ENCODE results near the gene LMO1.

The LMO1 gene

GRCh38 chr11:8296038-8296649 lies 32.5 kb upstream of the LMO1 start:
- H3K9ac ChIP-seq (ENCODE audit: low read depth, low read length) = no peak overlapping the region
- H3K36me3 ChIP-seq (ENCODE audit: insufficient read depth, low read depth, low read length) = no peaks in the 10 kb centered on the region
- H3K27ac ChIP-seq (ENCODE audit: low read length) = no peak overlapping the region
- no peak overlapping the region for H3K4me3 ChIP-seq (ENCODE audit: low read length)
- H3K9me3 ChIP-seq (ENCODE audit: insufficient read depth, low read depth, low read length) = no peaks in the 10 kb centered on the region
- no peaks in the 10 kb centered on the region for H3K4me1 ChIP-seq (ENCODE audit: insufficient read depth, low read length)
- H3K27me3 ChIP-seq (ENCODE audit: insufficient read depth, low read length) = no peaks in the 10 kb centered on the region; the same call in 1 of the 2 replicates

GRCh38 chr11:8294251-8294935 lies 30.7 kb upstream of the LMO1 start:
- Histone ChIP-seq H3K27me3 (ENCODE audit: insufficient read depth, low read length) (no peaks in the 10 kb centered on the region; the same call in 1 of the 2 replicates), H3K4me1 (ENCODE audit: insufficient read depth, low read length) (peaks cover 4% of the 10 kb centered on the region; the same call in 1 of the 2 replicates), H3K9me3 (ENCODE audit: insufficient read depth, low read depth, low read length) (no peaks in the 10 kb centered on the region), H3K36me3 (ENCODE audit: insufficient read depth, low read depth, low read length) (no peaks in the 10 kb centered on the region), H3K4me3 (ENCODE audit: low read length) (no peak overlapping the region), H3K9ac (ENCODE audit: low read depth, low read length) (no peak overlapping the region), H3K27ac (ENCODE audit: low read length) (no peak overlapping the region)

- Histone ChIP-seq H3K36me3 (ENCODE audit: insufficient read depth, low read depth, low read length) (no peaks in the 10 kb centered on the region), H3K4me1 (ENCODE audit: insufficient read depth, low read length) (peaks cover 7% of the 10 kb centered on the region; the same call in 1 of the 2 replicates), H3K4me3 (ENCODE audit: low read length) (no peak overlapping the region), H3K9ac (ENCODE audit: low read depth, low read length) (no peak overlapping the region), H3K27ac (ENCODE audit: low read length) (no peak overlapping the region), H3K27me3 (ENCODE audit: insufficient read depth, low read length) (no peaks in the 10 kb centered on the region; the same call in 1 of the 2 replicates), H3K9me3 (ENCODE audit: insufficient read depth, low read depth, low read length) (no peaks in the 10 kb centered on the region)
Measured at GRCh38 chr11:8293171-8293570, 29.5 kb upstream of the LMO1 start.

GRCh38 chr11:8292351-8292750 lies 28.7 kb upstream of the LMO1 start:
- no peaks in the 10 kb centered on the region for H3K9me3 ChIP-seq (ENCODE audit: insufficient read depth, low read depth, low read length)
- no peak overlapping the region for H3K27ac ChIP-seq (ENCODE audit: low read length)
- no peak overlapping the region for H3K4me3 ChIP-seq (ENCODE audit: low read length)
- no peaks in the 10 kb centered on the region; the same call in 1 of the 2 replicates for H3K27me3 ChIP-seq (ENCODE audit: insufficient read depth, low read length)
- H3K4me1 ChIP-seq (ENCODE audit: insufficient read depth, low read length) = peaks cover 7% of the 10 kb centered on the region; the same call in 1 of the 2 replicates
- no peaks in the 10 kb centered on the region for H3K36me3 ChIP-seq (ENCODE audit: insufficient read depth, low read depth, low read length)
- H3K9ac ChIP-seq (ENCODE audit: low read depth, low read length) = no peak overlapping the region

- peaks cover 7% of the 10 kb centered on the region; the same call in 1 of the 2 replicates for H3K4me1 ChIP-seq (ENCODE audit: insufficient read depth, low read length)
- no peak overlapping the region for H3K4me3 ChIP-seq (ENCODE audit: low read length)
- H3K9ac ChIP-seq (ENCODE audit: low read depth, low read length) = no peak overlapping the region
- no peaks in the 10 kb centered on the region; the same call in 1 of the 2 replicates for H3K27me3 ChIP-seq (ENCODE audit: insufficient read depth, low read length)
- H3K36me3 ChIP-seq (ENCODE audit: insufficient read depth, low read depth, low read length) = no peaks in the 10 kb centered on the region
- no peaks in the 10 kb centered on the region for H3K9me3 ChIP-seq (ENCODE audit: insufficient read depth, low read depth, low read length)
- no peak overlapping the region for H3K27ac ChIP-seq (ENCODE audit: low read length)
Measured at GRCh38 chr11:8291421-8292350, 28.0 kb upstream of the LMO1 start.

GRCh38 chr11:8290081-8290810 lies 26.6 kb upstream of the LMO1 start:
- no peak overlapping the region for H3K9ac ChIP-seq (ENCODE audit: low read depth, low read length)

GRCh38 chr11:8289492-8289918 lies 25.8 kb upstream of the LMO1 start:
- no peaks in the 10 kb centered on the region for H3K9me3 ChIP-seq (ENCODE audit: insufficient read depth, low read depth, low read length)
- H3K36me3 ChIP-seq (ENCODE audit: insufficient read depth, low read depth, low read length) = no peaks in the 10 kb centered on the region
- no peak overlapping the region for H3K27ac ChIP-seq (ENCODE audit: low read length)
- peaks cover 7% of the 10 kb centered on the region for H3K27me3 ChIP-seq (ENCODE audit: insufficient read depth, low read length)
- H3K4me3 ChIP-seq (ENCODE audit: low read length) = no peak overlapping the region
- no peak overlapping the region for H3K9ac ChIP-seq (ENCODE audit: low read depth, low read length)
- H3K4me1 ChIP-seq (ENCODE audit: insufficient read depth, low read length) = peaks cover 7% of the 10 kb centered on the region; the same call in 1 of the 2 replicates

More at GRCh38 chr11:8290081-8290810, 26.6 kb upstream of the LMO1 start:
- Histone ChIP-seq H3K9me3 (ENCODE audit: insufficient read depth, low read depth, low read length) (no peaks in the 10 kb centered on the region), H3K4me3 (ENCODE audit: low read length) (no peak overlapping the region), H3K36me3 (ENCODE audit: insufficient read depth, low read depth, low read length) (no peaks in the 10 kb centered on the region), H3K4me1 (ENCODE audit: insufficient read depth, low read length) (peaks cover 7% of the 10 kb centered on the region; the same call in 1 of the 2 replicates), H3K27me3 (ENCODE audit: insufficient read depth, low read length) (no peaks in the 10 kb centered on the region; the same call in 1 of the 2 replicates), H3K27ac (ENCODE audit: low read length) (no peak overlapping the region)

GRCh38 chr11:8288824-8289491 lies 25.3 kb upstream of the LMO1 start:
- Histone ChIP-seq H3K9me3 (ENCODE audit: insufficient read depth, low read depth, low read length) (no peaks in the 10 kb centered on the region), H3K27me3 (ENCODE audit: insufficient read depth, low read length) (peaks cover 12% of the 10 kb centered on the region), H3K4me1 (ENCODE audit: insufficient read depth, low read length) (peaks cover 7% of the 10 kb centered on the region; the same call in 1 of the 2 replicates), H3K4me3 (ENCODE audit: low read length) (no peak overlapping the region), H3K36me3 (ENCODE audit: insufficient read depth, low read depth, low read length) (no peaks in the 10 kb centered on the region), H3K9ac (ENCODE audit: low read depth, low read length) (no peak overlapping the region), H3K27ac (ENCODE audit: low read length) (no peak overlapping the region)

GRCh38 chr11:8288166-8288772 lies 24.6 kb upstream of the LMO1 start:
- Histone ChIP-seq H3K9me3 (ENCODE audit: insufficient read depth, low read depth, low read length) (no peaks in the 10 kb centered on the region), H3K9ac (ENCODE audit: low read depth, low read length) (no peak overlapping the region), H3K27me3 (ENCODE audit: insufficient read depth, low read length) (peaks cover 15% of the 10 kb centered on the region)

GRCh38 chr11:8287703-8288102 lies 24.0 kb upstream of the LMO1 start:
- H3K27ac ChIP-seq (ENCODE audit: low read length) = no peak overlapping the region
- H3K27me3 ChIP-seq (ENCODE audit: insufficient read depth, low read length) = peaks cover 21% of the 10 kb centered on the region
- H3K9ac ChIP-seq (ENCODE audit: low read depth, low read length) = no peak overlapping the region
- H3K4me1 ChIP-seq (ENCODE audit: insufficient read depth, low read length) = peaks cover 11% of the 10 kb centered on the region; the same call in 1 of the 2 replicates
- no peaks in the 10 kb centered on the region for H3K36me3 ChIP-seq (ENCODE audit: insufficient read depth, low read depth, low read length)
- no peaks in the 10 kb centered on the region for H3K9me3 ChIP-seq (ENCODE audit: insufficient read depth, low read depth, low read length)
- H3K4me3 ChIP-seq (ENCODE audit: low read length) = no peak overlapping the region

More at GRCh38 chr11:8288166-8288772, 24.6 kb upstream of the LMO1 start:
- no peaks in the 10 kb centered on the region for H3K36me3 ChIP-seq (ENCODE audit: insufficient read depth, low read depth, low read length)
- peaks cover 7% of the 10 kb centered on the region; the same call in 1 of the 2 replicates for H3K4me1 ChIP-seq (ENCODE audit: insufficient read depth, low read length)
- no peak overlapping the region for H3K4me3 ChIP-seq (ENCODE audit: low read length)
- no peak overlapping the region for H3K27ac ChIP-seq (ENCODE audit: low read length)
